Hepatic stellate cell (primary cell): ENCODE data around the gene ANXA8.
"Not testable (repeated sequence)": the region's sequence is repeated elsewhere in the genome, so short reads cannot be mapped to it uniquely, and the experiment has no call there.

Experiments used
- DNase-seq: peaks from one replicate; pipeline ENCODE4 v3.0.0; 2011; ENCODE audit warnings: low spot score

ANXA8 gene

DNA sequence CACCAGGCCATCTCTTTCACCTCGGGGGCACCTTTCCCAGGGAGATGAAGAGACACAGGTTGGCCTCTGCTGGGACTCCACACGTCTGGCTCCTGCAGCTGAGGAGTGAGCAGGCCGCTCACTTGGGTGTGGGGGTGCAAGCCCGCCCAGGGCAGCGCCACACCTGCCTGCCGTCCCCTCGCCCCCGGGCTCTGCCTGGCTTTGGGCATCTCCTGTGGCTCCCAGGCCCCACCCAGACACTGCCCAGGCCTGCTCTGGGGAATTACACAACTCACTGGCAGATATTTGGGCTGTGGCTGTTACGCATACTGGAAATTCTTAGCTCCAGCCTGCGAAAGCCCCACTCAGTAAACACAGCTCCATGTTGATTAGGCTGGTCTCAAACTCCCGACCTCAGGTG lies at the start of gene ANXA8:
Gene ANXA8, minus strand, starts transcription at position 193 of the 400 bp plus-strand sequence. Its CDS starts 182 bp downstream, at position 11.
- DNase-seq, result not testable (repeated sequence)

DNA sequence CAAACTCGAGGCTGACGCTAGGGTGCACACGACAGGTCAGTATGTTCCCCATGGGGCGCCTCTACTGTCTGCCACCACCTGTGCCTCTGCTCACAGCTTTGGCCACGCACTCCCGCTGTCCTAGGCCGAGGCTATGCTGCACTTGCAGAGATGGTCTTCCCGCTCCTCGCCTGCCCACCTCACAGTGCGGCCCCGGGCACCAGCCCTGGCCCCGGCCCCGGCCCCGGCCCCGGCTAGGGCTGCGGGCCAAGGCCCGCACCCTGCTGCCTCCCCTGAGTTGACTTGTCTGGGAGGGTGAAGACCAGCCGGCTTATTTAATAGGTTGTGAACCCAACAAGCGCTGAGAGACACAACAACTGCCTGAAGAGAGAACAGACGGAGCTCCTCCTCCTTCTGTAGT lies 39.6 kb upstream of the ANXA8 start, which contains the start of gene AGAP9:
Gene AGAP9, minus strand, starts transcription at position 164 of the 400 bp plus-strand sequence. Its CDS starts 112 bp downstream, at position 52.
- not testable (repeated sequence) for DNase-seq

GRCh38 chr10:47502313-47502712 lies 18.4 kb upstream of the ANXA8 start:
- DNase-seq, result not testable (repeated sequence)

DNA sequence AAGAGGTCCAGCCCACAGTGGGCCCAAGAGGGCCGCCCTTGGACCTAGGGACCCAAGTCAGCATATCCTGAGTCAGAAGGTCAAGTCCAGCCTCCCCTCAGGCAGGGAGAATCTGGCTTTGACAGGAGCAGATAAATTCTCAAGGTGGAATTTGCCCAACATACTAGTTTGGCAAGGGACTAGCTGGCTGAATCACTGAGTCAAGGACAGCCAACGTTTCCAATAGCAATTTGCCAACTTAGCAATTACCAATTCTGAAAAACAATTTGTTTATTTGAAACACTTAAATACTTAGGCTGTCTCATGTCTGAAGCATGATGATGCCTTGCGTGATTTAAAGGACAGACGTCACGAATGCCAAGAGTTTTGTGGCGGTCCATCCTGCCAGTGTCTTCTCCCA lies 10.3 kb upstream of the ANXA8 start:
- DNase-seq, result not testable (repeated sequence)

DNA sequence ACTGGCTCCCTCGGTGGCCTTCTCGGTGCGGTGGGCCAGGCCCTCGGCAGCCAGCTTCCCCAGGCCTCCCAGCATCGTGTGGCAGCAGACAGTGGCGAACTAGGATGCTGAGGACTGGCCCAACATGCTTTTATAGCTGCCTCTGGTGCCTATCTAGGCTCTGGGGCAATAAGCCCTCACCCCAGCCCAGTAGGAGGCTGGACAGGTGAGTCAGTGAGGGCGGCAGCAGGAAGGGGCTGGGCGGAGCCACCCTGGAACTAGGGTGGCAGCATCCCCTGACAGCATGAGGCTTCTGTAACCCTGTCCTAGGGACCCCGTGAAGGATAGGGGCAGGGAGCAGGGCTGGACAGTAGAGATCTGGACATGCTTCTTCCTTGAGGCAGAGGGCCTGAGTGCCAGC lies 7.7 kb upstream of the ANXA8 start, which contains the start of gene FAM25G:
Gene FAM25G, minus strand, starts transcription at position 101 of the 400 bp plus-strand sequence. Its CDS starts 26 bp downstream, at position 75.
- not testable (repeated sequence) for DNase-seq

DNA sequence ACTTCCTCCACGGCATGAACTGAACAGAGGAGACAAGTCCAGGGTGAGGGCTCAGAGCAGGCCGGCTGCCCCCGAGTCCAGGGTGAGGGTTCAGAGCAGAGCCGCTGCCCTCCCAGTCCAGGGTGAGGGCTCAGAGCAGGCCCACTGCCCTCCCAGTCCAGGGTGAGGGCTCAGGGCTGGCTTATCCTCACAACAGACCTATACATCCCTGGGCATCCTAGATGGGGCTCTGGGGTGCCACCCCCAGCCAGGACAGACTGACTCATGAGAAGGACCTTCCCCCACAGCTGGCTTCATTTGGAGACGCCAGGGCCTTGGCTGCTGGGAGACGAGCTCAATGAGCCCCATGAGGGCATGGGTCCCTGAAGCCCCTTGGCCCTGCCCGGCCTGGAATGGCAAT lies 5.7 kb upstream of the ANXA8 start:
- DNase-seq, result not testable (repeated sequence)

DNA sequence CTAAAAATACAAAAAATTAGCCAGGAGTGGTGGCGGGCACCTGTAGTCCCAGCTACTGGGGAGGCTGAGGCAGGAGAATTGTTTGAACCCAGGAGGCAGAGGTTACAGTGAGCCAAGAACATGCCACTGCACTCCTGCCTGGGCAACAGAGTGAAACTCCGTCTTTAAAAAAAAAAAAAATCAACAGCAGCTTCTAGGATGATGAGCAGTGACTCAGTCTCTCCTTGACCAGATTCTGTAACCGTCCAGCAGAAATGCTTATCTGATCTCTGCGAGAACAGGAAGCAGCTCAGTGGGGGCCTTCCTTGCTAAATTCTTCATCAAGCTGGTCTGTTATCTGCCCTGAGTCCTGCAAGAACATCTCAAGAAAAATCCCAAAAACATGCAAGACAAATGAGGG lies 2.0 kb upstream of the ANXA8 start:
- not testable (repeated sequence) for DNase-seq

DNA sequence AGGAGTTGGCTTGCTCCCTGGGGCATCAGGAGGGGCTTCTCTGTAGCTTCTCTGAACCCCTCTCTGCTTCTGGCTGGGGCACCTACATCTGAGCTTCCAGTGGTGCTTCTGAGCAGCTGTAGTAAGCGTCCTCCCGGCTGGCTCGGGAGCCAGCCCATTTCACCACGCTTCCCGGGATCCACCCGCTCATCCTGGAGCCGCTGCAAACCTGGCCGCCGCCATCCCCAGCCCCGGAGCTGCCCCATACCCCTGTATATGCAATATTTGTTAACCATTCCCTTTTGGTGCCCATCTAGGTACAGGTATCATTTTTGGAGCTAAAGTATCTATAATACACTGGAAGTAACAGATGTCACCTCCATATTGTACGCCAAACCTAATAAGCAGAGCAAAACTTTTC lies 871 bp upstream of the ANXA8 start:
- DNase-seq, result not testable (repeated sequence)

DNA sequence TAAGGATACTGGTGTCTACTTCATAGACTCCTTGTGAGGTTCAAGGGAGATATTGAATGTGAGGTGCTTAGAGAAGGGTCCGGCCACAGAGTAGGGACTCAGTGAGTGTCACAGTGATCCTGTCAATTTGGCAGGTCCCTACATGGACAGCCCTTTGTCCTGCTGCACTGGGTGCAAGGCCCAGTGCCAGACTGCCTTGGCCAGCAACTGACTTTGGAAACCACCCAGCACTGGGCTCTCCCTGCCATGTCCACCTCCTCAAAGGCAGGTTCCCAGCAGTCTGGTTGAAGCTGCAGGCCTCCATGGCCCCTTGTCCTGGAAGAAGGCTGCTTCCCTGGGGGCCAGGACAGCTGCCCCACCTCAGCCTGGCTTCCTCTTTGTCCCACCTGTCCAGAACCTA lies 1.5 kb downstream of the ANXA8 start:
- not testable (repeated sequence) for DNase-seq

DNA sequence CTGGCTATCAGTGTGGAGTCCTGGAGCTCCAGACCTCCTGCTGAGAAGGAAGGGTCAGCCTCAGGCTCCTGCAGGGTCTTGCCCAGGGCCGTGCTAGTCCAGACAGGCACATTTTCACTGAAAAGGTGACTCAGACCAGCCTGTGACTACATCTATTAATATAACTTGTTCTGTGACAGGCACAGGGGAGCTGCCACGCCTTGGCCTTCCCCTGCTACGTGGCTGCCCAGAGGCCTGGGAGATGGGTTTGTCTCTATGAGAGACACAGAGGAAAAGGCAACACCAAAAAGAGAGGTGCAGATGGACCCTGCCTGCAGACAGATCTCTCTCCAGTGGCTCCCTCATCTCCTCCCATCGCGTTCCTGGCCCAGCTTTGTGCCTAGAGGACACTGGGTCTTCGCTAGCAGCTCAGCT lies 2.1 kb downstream of the ANXA8 start:
- not testable (repeated sequence) for DNase-seq

GRCh38 chr10:47481182-47481766 lies 2.6 kb downstream of the ANXA8 start:
- DNase-seq, result not testable (repeated sequence)

DNA sequence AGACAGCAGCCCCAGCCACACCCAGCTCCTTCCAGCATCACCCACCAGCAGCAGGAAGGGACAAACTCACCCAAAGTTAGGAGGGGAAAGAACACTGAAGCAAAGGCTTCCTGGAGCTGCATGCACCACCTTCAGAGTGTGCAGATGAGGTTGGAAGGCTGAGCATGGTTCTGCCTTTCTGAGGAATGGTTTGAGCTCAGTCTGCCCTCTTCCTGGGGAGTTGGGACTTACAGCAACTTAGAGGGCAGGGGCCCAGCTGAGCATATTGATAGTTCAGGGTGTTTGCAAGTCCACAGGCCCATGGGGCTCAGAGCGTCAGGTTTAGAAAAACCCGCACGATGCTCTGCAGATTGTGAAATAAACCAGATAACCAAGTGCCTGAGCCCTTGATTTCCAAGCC lies 3.8 kb downstream of the ANXA8 start:
- not testable (repeated sequence) for DNase-seq

DNA sequence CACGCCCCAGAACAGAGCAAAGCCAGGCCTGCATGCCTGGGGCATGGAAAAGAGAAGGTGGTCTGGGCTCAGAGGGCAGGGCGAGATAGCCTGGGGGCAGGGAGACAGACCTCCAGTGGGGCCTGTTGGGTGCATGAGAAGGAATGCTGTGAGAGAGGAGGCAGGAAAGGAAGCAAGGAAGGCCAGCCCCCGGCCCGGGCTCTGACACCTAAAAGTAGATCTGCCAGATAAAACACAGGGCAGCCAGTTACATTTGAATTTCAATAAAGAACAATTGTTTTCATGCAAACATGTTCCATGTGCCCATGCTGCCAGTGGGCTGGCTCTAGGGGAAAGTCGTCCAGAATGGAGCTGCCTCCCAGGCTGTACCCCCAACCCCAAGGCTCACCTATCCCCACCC lies 5.8 kb downstream of the ANXA8 start:
- not testable (repeated sequence) for DNase-seq

GRCh38 chr10:47477078-47477477 lies 6.8 kb downstream of the ANXA8 start:
- DNase-seq, result not testable (repeated sequence)

GRCh38 chr10:47475101-47475500 lies 8.8 kb downstream of the ANXA8 start:
- DNase-seq, result not testable (repeated sequence)

DNA sequence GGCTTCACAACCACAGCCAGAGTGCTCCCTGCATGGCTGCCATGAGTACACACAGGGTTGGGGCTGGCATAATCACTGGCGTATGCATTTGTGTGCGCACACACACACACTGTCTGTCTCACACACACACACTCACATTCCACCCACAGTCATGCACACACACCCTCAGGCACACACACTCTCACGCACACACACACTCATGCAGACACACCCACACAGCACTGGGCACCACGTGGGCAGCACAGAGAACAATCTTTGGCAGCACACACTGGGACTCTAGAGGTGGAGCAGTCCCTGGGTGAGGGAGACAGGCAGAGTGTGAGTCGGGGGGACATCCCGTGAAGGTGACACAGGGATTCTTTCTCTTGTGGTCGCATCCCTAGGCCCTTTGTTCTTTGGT lies 10.4 kb downstream of the ANXA8 start:
- DNase-seq, result not testable (repeated sequence)

- not testable (repeated sequence) for DNase-seq
Observed at GRCh38 chr10:47472647-47473046, 11.3 kb downstream of the ANXA8 start.

GRCh38 chr10:47472072-47472471 lies 11.8 kb downstream of the ANXA8 start:
- not testable (repeated sequence) for DNase-seq

GRCh38 chr10:47468731-47469528 lies 15.0 kb downstream of the ANXA8 start:
- not testable (repeated sequence) for DNase-seq

- not testable (repeated sequence) for DNase-seq
Observed at GRCh38 chr10:47467957-47468356, 16.0 kb downstream of the ANXA8 start.

- DNase-seq, result not testable (repeated sequence)
Observed at GRCh38 chr10:47467458-47467857, 16.5 kb downstream of the ANXA8 start.

GRCh38 chr10:47465216-47465917 lies 18.5 kb downstream of the ANXA8 start:
- DNase-seq, result not testable (repeated sequence)
